Skin epidermis (tissue), 12 donors: ENCODE data around the gene PGA5.
"Not testable (repeated sequence)": the region's sequence is repeated elsewhere in the genome, so short reads cannot be mapped to it uniquely, and the experiment has no call there.

Experiments
- H3K27ac ChIP-seq, 21 experiments: fragments of 200-600 bp; sonication (generic) in 11 of 21; one replicate each; pipeline ENCODE4 v1.5.0; 2020; ENCODE audit warnings: mild to moderate bottlenecking in 3 of 21, inconsistent platforms in 2 of 21, moderate library complexity in 2 of 21
- H3K4me3 ChIP-seq, 7 experiments: fragments of 200-600 bp; sonication (generic) in 2 of 7; one replicate each; pipeline ENCODE4 v1.5.0; 2020; ENCODE audit warnings: inconsistent platforms in 2 of 7, mild to moderate bottlenecking in 2 of 7, moderate library complexity in 1 of 7

Gene PGA5

GRCh38 chr11:61222692-61223091, 18.3 kb upstream of the PGA5 start:
- not testable (repeated sequence) for H3K27ac ChIP-seq, H3K4me3 ChIP-seq

- H3K27ac ChIP-seq, H3K4me3 ChIP-seq: not testable (repeated sequence)
These were observed 14.4 kb upstream of the PGA5 start for GRCh38 chr11:61226457-61227137.

GRCh38 chr11:61229458-61229857, 11.5 kb upstream of the PGA5 start:
- not testable (repeated sequence) for H3K4me3 ChIP-seq, H3K27ac ChIP-seq

GRCh38 chr11:61231033-61231432, 9.9 kb upstream of the PGA5 start:
- not testable (repeated sequence) for H3K27ac ChIP-seq, H3K4me3 ChIP-seq

GRCh38 chr11:61231585-61231984, 9.4 kb upstream of the PGA5 start:
- H3K27ac ChIP-seq, H3K4me3 ChIP-seq: not testable (repeated sequence)

- not testable (repeated sequence) for H3K27ac ChIP-seq, H3K4me3 ChIP-seq
These were observed 8.3 kb upstream of the PGA5 start for GRCh38 chr11:61232548-61233145.

- not testable (repeated sequence) for H3K27ac ChIP-seq, H3K4me3 ChIP-seq
These were observed 3.8 kb upstream of the PGA5 start for GRCh38 chr11:61237130-61237529.

GRCh38 chr11:61240288-61240687, 687 bp upstream of the PGA5 start:
- H3K27ac ChIP-seq, H3K4me3 ChIP-seq: not testable (repeated sequence)

GRCh38 chr11:61241526-61241925, 551 bp downstream of the PGA5 start:
- not testable (repeated sequence) for H3K4me3 ChIP-seq, H3K27ac ChIP-seq

- H3K27ac ChIP-seq, result not testable (repeated sequence)
These were observed 4.4 kb downstream of the PGA5 start for GRCh38 chr11:61245284-61245964.

GRCh38 chr11:61248071-61248470, 7.1 kb downstream of the PGA5 start:
- H3K27ac ChIP-seq, H3K4me3 ChIP-seq: not testable (repeated sequence)

More at GRCh38 chr11:61245284-61245964, 4.4 kb downstream of the PGA5 start:
- not testable (repeated sequence) for H3K4me3 ChIP-seq

- H3K27ac ChIP-seq, result not testable (repeated sequence)
These were observed 8.2 kb downstream of the PGA5 start for GRCh38 chr11:61249201-61249600.

GRCh38 chr11:61250796-61251765, 10.1 kb downstream of the PGA5 start:
- not testable (repeated sequence) for H3K27ac ChIP-seq, H3K4me3 ChIP-seq

More at GRCh38 chr11:61249201-61249600, 8.2 kb downstream of the PGA5 start:
- not testable (repeated sequence) for H3K4me3 ChIP-seq

- not testable (repeated sequence) for H3K4me3 ChIP-seq, H3K27ac ChIP-seq
These were observed 11.4 kb downstream of the PGA5 start for GRCh38 chr11:61252332-61252731.

GRCh38 chr11:61254403-61255025, 13.5 kb downstream of the PGA5 start:
- no peak overlapping the region for H3K27ac ChIP-seq
- H3K4me3 ChIP-seq, result no peak overlapping the region

GRCh38 chr11:61256710-61257482, 15.9 kb downstream of the PGA5 start:
- H3K27ac ChIP-seq, result no peak overlapping the region
- H3K4me3 ChIP-seq, result no peak overlapping the region

GRCh38 chr11:61258546-61258945, 17.6 kb downstream of the PGA5 start:
- no peak overlapping the region for H3K4me3 ChIP-seq
- H3K27ac ChIP-seq, result no peak overlapping the region

- Histone ChIP-seq H3K27ac (no peak overlapping the region), H3K4me3 (no peak overlapping the region)
These were observed 18.4 kb downstream of the PGA5 start for GRCh38 chr11:61259363-61259762.

GRCh38 chr11:61264371-61264770, 23.4 kb downstream of the PGA5 start:
- H3K4me3 ChIP-seq, result no peak overlapping the region
- H3K27ac ChIP-seq, result no peak overlapping the region
